A549 (cell line): ENCODE results near the gene PRDM15.

Experiments used
- BHLHE40 ChIP-seq: IDR thresholded peaks from 2 replicates; pipeline ENCODE4 v1.6.1; 2012; ENCODE audit warnings: low read depth, low read length, inconsistent platforms
- CTCF ChIP-seq: fragments of >200 bp; sonication (Bioruptor Twin); formaldehyde crosslinking; IDR thresholded peaks from 3 replicates; pipeline ENCODE4 v1.5.1; 2016
- EP300 ChIP-seq, 2 experiments: fragments of >200 bp; sonication (Bioruptor Twin); formaldehyde crosslinking; IDR thresholded peaks; 2 replicates in 1 of 2; 3 replicates in 1 of 2; pipeline ENCODE4 v1.6.1; 2016 to 2017
- GATA3 ChIP-seq: IDR thresholded peaks from 2 replicates; pipeline ENCODE4 v1.6.1; 2012; ENCODE audit warnings: borderline replicate concordance
- HDAC2 ChIP-seq: fragments of 200-600 bp; sonication (generic); IDR thresholded peaks from 2 replicates; pipeline ENCODE4 v1.6.1; 2016
- HES2 ChIP-seq: fragments of >200 bp; sonication (Bioruptor Twin); formaldehyde crosslinking; IDR thresholded peaks from 2 replicates; pipeline ENCODE4 v1.6.1; 2016
- HOXA7 ChIP-seq: fragments of 250-450 bp; sonication (Bioruptor Pico); IDR thresholded peaks from 2 replicates; pipeline ENCODE4 v1.5.0; 2020; ENCODE audit warnings: mild to moderate bottlenecking, moderate library complexity
- JUN ChIP-seq, 2 experiments: fragments of >200 bp; sonication (Bioruptor Twin); formaldehyde crosslinking; IDR thresholded peaks; 2 replicates in 1 of 2; 3 replicates in 1 of 2; pipeline ENCODE4 v1.6.1; 2016 to 2017
- JUNB ChIP-seq: fragments of >200 bp; sonication (Bioruptor Twin); formaldehyde crosslinking; IDR thresholded peaks from 2 replicates; pipeline ENCODE4 v1.6.1; 2016
- KDM1A ChIP-seq: fragments of 200-600 bp; sonication (generic); IDR thresholded peaks from 2 replicates; pipeline ENCODE4 v1.6.1; 2016; ENCODE audit warnings: low read depth, mild to moderate bottlenecking
- MAX ChIP-seq: IDR thresholded peaks from 2 replicates; pipeline ENCODE4 v1.6.1; 2012
- POLR2A ChIP-seq: IDR thresholded peaks from 2 replicates; pipeline ENCODE4 v1.6.1; 2012; ENCODE audit warnings: mild to moderate bottlenecking, low read length
- RAD21 ChIP-seq, 2 experiments: fragments of >200 bp in 1 of 2; sonication (Bioruptor Twin) in 1 of 2; formaldehyde crosslinking in 1 of 2; IDR thresholded peaks in 1 of 2; conservative IDR thresholded peaks in 1 of 2; 2 replicates in 1 of 2; 3 replicates in 1 of 2; pipeline ENCODE4 v1.6.1; 2012 to 2018; ENCODE audit warnings: inconsistent platforms in 1 of 2

GRCh38 chr21:41892726-41893125 lies 13.6 kb upstream of the PRDM15 start:
- TF ChIP-seq CTCF, result no peak
- no peak for TF ChIP-seq HOXA7
- no peak for TF ChIP-seq EP300 (IDR thresholded peaks at IDR 0.05)
- TF ChIP-seq KDM1A, result no peak
- no peak for TF ChIP-seq POLR2A
- no peak for TF ChIP-seq MAX
- no peak for TF ChIP-seq JUNB
- TF ChIP-seq BHLHE40, result no peak
- no peak for TF ChIP-seq JUN (IDR thresholded peaks at IDR 0.05)
- no peak for TF ChIP-seq HES2
- no peak for TF ChIP-seq GATA3
- no peak for TF ChIP-seq RAD21 (conservative IDR thresholded peaks at IDR 0.05 in 1 of 2, IDR thresholded peaks at IDR 0.05 in 1 of 2)
- TF ChIP-seq HDAC2, result no peak
